Stimulated activated memory B cell treated with anti-CD40 and anti-IgM and Interleukin-4, amounts not matched to agents 10 μg/mL and 1 μg/mL and 100 μg/mL, for 72 hours (primary cell): ENCODE measurements around the gene DSPP.
"Not testable (repeated sequence)": the region's sequence is repeated elsewhere in the genome, so short reads cannot be mapped to it uniquely, and the experiment has no call there.

Source experiments
- ATAC-seq: fragments of 150-1000 bp; cut with Tn5 transposase; 2 replicates; pipeline ENCODE4 v1.10.0; 2021
- H3K27ac Mint-ChIP-seq: one replicate; pipeline ENCODE4 v1.8.0; 2022; ENCODE audit warnings: mild to moderate bottlenecking, mixed read lengths
- H3K27me3 Mint-ChIP-seq: one replicate; pipeline ENCODE4 v1.8.0; 2022; ENCODE audit warnings: mixed read lengths
- H3K36me3 Mint-ChIP-seq: one replicate; pipeline ENCODE4 v1.8.0; 2022; ENCODE audit warnings: mixed read lengths
- H3K4me1 Mint-ChIP-seq: one replicate; pipeline ENCODE4 v1.8.0; 2022; ENCODE audit warnings: mixed read lengths
- H3K4me3 Mint-ChIP-seq: one replicate; pipeline ENCODE4 v1.8.0; 2022; ENCODE audit warnings: mild to moderate bottlenecking, moderate library complexity, mixed read lengths
- H3K9me3 Mint-ChIP-seq: one replicate; pipeline ENCODE4 v1.8.0; 2022; ENCODE audit warnings: mixed read lengths

The DSPP gene

GRCh38 chr4:87608229-87608628 lies at the start of gene DSPP:
TSS of gene DSPP (plus strand) at chr4:87608529. CDS start at chr4:87610909, 2,380 bp downstream.
- Mint-ChIP-seq H3K27ac (no peak within 1 kb of the TSS), H3K27me3 (no peaks in the 10 kb centered on the region), H3K4me1 (no peaks in the 10 kb centered on the region), H3K4me3 (no peak within 1 kb of the TSS), H3K36me3 (no peaks in the 10 kb centered on the region), H3K9me3 (no peaks in the 10 kb centered on the region)
- ATAC-seq, result no peak

- Mint-ChIP-seq H3K4me1 (no peaks in the 10 kb centered on the region), H3K27ac (no peak overlapping the region), H3K27me3 (peaks cover 28% of the 10 kb centered on the region), H3K36me3 (no peaks in the 10 kb centered on the region), H3K9me3 (no peaks in the 10 kb centered on the region), H3K4me3 (no peak overlapping the region)
- peak; percentile 85 for ATAC-seq
Measured at GRCh38 chr4:87559090-87559837, 49.1 kb upstream of the DSPP start.

- H3K4me3 Mint-ChIP-seq, result no peak overlapping the region
Measured at GRCh38 chr4:87560802-87561201, 47.5 kb upstream of the DSPP start.

GRCh38 chr4:87565746-87566145 lies 42.6 kb upstream of the DSPP start:
- peaks cover 7% of the 10 kb centered on the region for H3K27me3 Mint-ChIP-seq
- no peak for ATAC-seq
- no peaks in the 10 kb centered on the region for H3K4me1 Mint-ChIP-seq
- no peak overlapping the region for H3K4me3 Mint-ChIP-seq
- H3K36me3 Mint-ChIP-seq, result no peaks in the 10 kb centered on the region
- H3K27ac Mint-ChIP-seq, result no peak overlapping the region
- H3K9me3 Mint-ChIP-seq, result no peaks in the 10 kb centered on the region

More at GRCh38 chr4:87560802-87561201, 47.5 kb upstream of the DSPP start:
- Mint-ChIP-seq H3K36me3 (no peaks in the 10 kb centered on the region), H3K27me3 (peaks cover 21% of the 10 kb centered on the region), H3K4me1 (no peaks in the 10 kb centered on the region), H3K27ac (no peak overlapping the region), H3K9me3 (no peaks in the 10 kb centered on the region)
- no peak for ATAC-seq

- ATAC-seq, result no peak
- H3K27me3 Mint-ChIP-seq, result peaks cover 2% of the 10 kb centered on the region
- no peaks in the 10 kb centered on the region for H3K4me1 Mint-ChIP-seq
- H3K9me3 Mint-ChIP-seq, result no peaks in the 10 kb centered on the region
- no peak overlapping the region for H3K27ac Mint-ChIP-seq
- H3K36me3 Mint-ChIP-seq, result no peaks in the 10 kb centered on the region
- H3K4me3 Mint-ChIP-seq, result no peak overlapping the region
Measured at GRCh38 chr4:87566276-87566675, 42.1 kb upstream of the DSPP start.

GRCh38 chr4:87567191-87567590 lies 41.1 kb upstream of the DSPP start:
- Mint-ChIP-seq H3K4me3 (no peak overlapping the region), H3K4me1 (no peaks in the 10 kb centered on the region), H3K27ac (no peak overlapping the region), H3K36me3 (no peaks in the 10 kb centered on the region), H3K9me3 (no peaks in the 10 kb centered on the region), H3K27me3 (no peaks in the 10 kb centered on the region)
- ATAC-seq, result no peak

- no peak for ATAC-seq
- Mint-ChIP-seq H3K36me3 (no peaks in the 10 kb centered on the region), H3K27ac (no peak overlapping the region), H3K4me3 (no peak overlapping the region), H3K27me3 (peaks cover 10% of the 10 kb centered on the region), H3K4me1 (no peaks in the 10 kb centered on the region), H3K9me3 (peaks cover 3% of the 10 kb centered on the region)
Measured at GRCh38 chr4:87570290-87570805, 38.0 kb upstream of the DSPP start.

GRCh38 chr4:87574376-87574775 lies 34.0 kb upstream of the DSPP start:
- not testable (repeated sequence) for H3K36me3 Mint-ChIP-seq, H3K4me1 Mint-ChIP-seq, H3K27me3 Mint-ChIP-seq, H3K9me3 Mint-ChIP-seq, H3K27ac Mint-ChIP-seq, H3K4me3 Mint-ChIP-seq, ATAC-seq

- H3K27ac Mint-ChIP-seq, result no peak overlapping the region
- H3K36me3 Mint-ChIP-seq, result no peaks in the 10 kb centered on the region
- no peak for ATAC-seq
- H3K9me3 Mint-ChIP-seq, result peaks cover 3% of the 10 kb centered on the region
- H3K4me3 Mint-ChIP-seq, result no peak overlapping the region
- H3K4me1 Mint-ChIP-seq, result no peaks in the 10 kb centered on the region
- H3K27me3 Mint-ChIP-seq, result peaks cover 10% of the 10 kb centered on the region
Measured at GRCh38 chr4:87574996-87575395, 33.3 kb upstream of the DSPP start.

- H3K27ac Mint-ChIP-seq, result no peak overlapping the region
- no peaks in the 10 kb centered on the region for H3K4me1 Mint-ChIP-seq
- no peaks in the 10 kb centered on the region for H3K36me3 Mint-ChIP-seq
- H3K4me3 Mint-ChIP-seq, result no peak overlapping the region
- peaks cover 3% of the 10 kb centered on the region for H3K9me3 Mint-ChIP-seq
- ATAC-seq, result no peak
- peaks cover 10% of the 10 kb centered on the region for H3K27me3 Mint-ChIP-seq
Measured at GRCh38 chr4:87575408-87575807, 32.9 kb upstream of the DSPP start.

- Mint-ChIP-seq H3K27ac (no peak overlapping the region), H3K4me1 (no peaks in the 10 kb centered on the region), H3K27me3 (peaks cover 10% of the 10 kb centered on the region), H3K9me3 (peaks cover 3% of the 10 kb centered on the region), H3K4me3 (no peak overlapping the region), H3K36me3 (no peaks in the 10 kb centered on the region)
- ATAC-seq, result no peak
Measured at GRCh38 chr4:87575983-87576382, 32.3 kb upstream of the DSPP start.

- Mint-ChIP-seq H3K36me3 (no peaks in the 10 kb centered on the region), H3K27me3 (no peaks in the 10 kb centered on the region), H3K4me1 (no peaks in the 10 kb centered on the region), H3K4me3 (no peak overlapping the region), H3K9me3 (no peaks in the 10 kb centered on the region), H3K27ac (no peak overlapping the region)
- no peak for ATAC-seq
Measured at GRCh38 chr4:87579478-87579877, 28.9 kb upstream of the DSPP start.

- Mint-ChIP-seq H3K9me3 (no peaks in the 10 kb centered on the region), H3K4me3 (no peak overlapping the region), H3K27ac (no peak overlapping the region), H3K27me3 (no peaks in the 10 kb centered on the region), H3K4me1 (no peaks in the 10 kb centered on the region), H3K36me3 (no peaks in the 10 kb centered on the region)
- peak; percentile 39 for ATAC-seq
Measured at GRCh38 chr4:87580057-87580456, 28.3 kb upstream of the DSPP start.

GRCh38 chr4:87584222-87584908 lies 24.0 kb upstream of the DSPP start:
- no peaks in the 10 kb centered on the region for H3K4me1 Mint-ChIP-seq
- no peaks in the 10 kb centered on the region for H3K36me3 Mint-ChIP-seq
- H3K9me3 Mint-ChIP-seq, result peaks cover 3% of the 10 kb centered on the region
- H3K27me3 Mint-ChIP-seq, result no peaks in the 10 kb centered on the region
- H3K4me3 Mint-ChIP-seq, result no peak overlapping the region
- no peak overlapping the region for H3K27ac Mint-ChIP-seq
- ATAC-seq, result no peak

- Mint-ChIP-seq H3K9me3 (peaks cover 10% of the 10 kb centered on the region), H3K27ac (no peak overlapping the region), H3K4me3 (no peak overlapping the region), H3K36me3 (no peaks in the 10 kb centered on the region), H3K27me3 (no peaks in the 10 kb centered on the region), H3K4me1 (no peaks in the 10 kb centered on the region)
- ATAC-seq, result no peak
Measured at GRCh38 chr4:87589531-87589930, 18.8 kb upstream of the DSPP start.

GRCh38 chr4:87592124-87592523 lies 16.2 kb upstream of the DSPP start:
- H3K9me3 Mint-ChIP-seq, result peaks cover 7% of the 10 kb centered on the region
- H3K27ac Mint-ChIP-seq, result no peak overlapping the region
- H3K27me3 Mint-ChIP-seq, result no peaks in the 10 kb centered on the region
- no peaks in the 10 kb centered on the region for H3K4me1 Mint-ChIP-seq
- no peak for ATAC-seq
- H3K36me3 Mint-ChIP-seq, result no peaks in the 10 kb centered on the region
- no peak overlapping the region for H3K4me3 Mint-ChIP-seq
